Common myeloid progenitor, CD34-positive (primary cell): Measurements from ENCODE around the gene GNAZ.

Experiments
- CTCF ChIA-PET: fragments of 350-600 bp; sonication (Branson Sonifier 250); formaldehyde crosslinking; loops from one replicate; lab custom pipeline; 2021; ENCODE audit warnings: antibody characterized with exemption; lab: Charles Lee
- POLR2A ChIA-PET: fragments of 350-600 bp; sonication (Branson Sonifier 250); formaldehyde crosslinking; loops from one replicate; lab custom pipeline; 2021; ENCODE audit warnings: antibody characterized with exemption; lab: Charles Lee
- DNase-seq, 3 donors: peaks; one replicate each; pipeline versions ENCODE4 v3.0.0 to v3.0.0-alpha.2; 2013
- H3K27ac ChIP-seq, 2 experiments: 1 replicate in 1 of 2; 2 replicates in 1 of 2; pipeline ENCODE4 v1.7.0; 2013; ENCODE audit warnings: inconsistent platforms in 2 of 2, low read length in 2 of 2, mild to moderate bottlenecking in 2 of 2, low read depth in 1 of 2, moderate library complexity in 1 of 2; ENCODE audit not compliant: severe bottlenecking in 2 of 2, insufficient read depth in 1 of 2, poor library complexity in 1 of 2
- H3K27me3 ChIP-seq, 5 experiments: replicated peaks in 2 of 5; 1 replicate in 3 of 5; 2 replicates in 2 of 5; pipeline versions ENCODE4 v1.6.1 to v1.7.0; 2013; ENCODE audit warnings: low read length in 4 of 5, mild to moderate bottlenecking in 2 of 5, moderate library complexity in 2 of 5, inconsistent platforms in 1 of 5; ENCODE audit not compliant: insufficient read depth in 5 of 5, control insufficient read depth in 4 of 5
- H3K36me3 ChIP-seq, 4 experiments: 1 replicate in 2 of 4; 2 replicates in 2 of 4; pipeline versions ENCODE4 v1.6.1 to v1.7.0; 2013; ENCODE audit warnings: low read length in 3 of 4, control low read depth in 1 of 4, mild to moderate bottlenecking in 1 of 4; ENCODE audit not compliant: control insufficient read depth in 4 of 4, insufficient read depth in 4 of 4
- H3K4me1 ChIP-seq, 4 experiments: 1 replicate in 3 of 4; 2 replicates in 1 of 4; pipeline versions ENCODE4 v1.6.1 to v1.7.1; 2013; ENCODE audit warnings: low read length in 3 of 4, mild to moderate bottlenecking in 3 of 4, control low read depth in 1 of 4, inconsistent platforms in 1 of 4, moderate library complexity in 1 of 4; ENCODE audit not compliant: control insufficient read depth in 4 of 4, insufficient read depth in 4 of 4; ENCODE audit errors: control extremely low read depth in 1 of 4
- H3K4me3 ChIP-seq, 7 experiments: 1 replicate in 4 of 7; 2 replicates in 3 of 7; pipeline versions ENCODE4 v1.5.1 to v1.7.0; 2013; ENCODE audit warnings: mild to moderate bottlenecking in 7 of 7, low read length in 6 of 7, moderate library complexity in 6 of 7, inconsistent platforms in 2 of 7, low read depth in 2 of 7, control low read depth in 1 of 7; ENCODE audit not compliant: insufficient read depth in 4 of 7, control insufficient read depth in 1 of 7; ENCODE audit errors: extremely low read depth in 1 of 7
- H3K9me3 ChIP-seq, 5 experiments: 1 replicate in 4 of 5; 2 replicates in 1 of 5; pipeline versions ENCODE4 v1.6.1 to v1.7.1; 2013; ENCODE audit warnings: low read length in 4 of 5, mild to moderate bottlenecking in 2 of 5, inconsistent platforms in 1 of 5, low read depth in 1 of 5, moderate library complexity in 1 of 5; ENCODE audit not compliant: control insufficient read depth in 4 of 5, insufficient read depth in 2 of 5; ENCODE audit errors: control extremely low read depth in 1 of 5
- WGBS: methylation state at CpG from one replicate; pipeline ENCODE4 v1.1.5; 2013; ENCODE audit not compliant: insufficient coverage; 5-methylcytosine and 5-hydroxymethylcytosine counted together

Gene GNAZ

GRCh38 chr22:23065069-23065451 is 5.3 kb upstream of the GNAZ start:
- CTCF ChIA-PET: interaction anchor here (0.8 to 1.3 kb wide), 3 partner anchors 12 to 109 kb away, joined by 3 to 4 read pairs (median 3); no protein-coding TSS in a partner anchor
- peaks cover 0 to 7% (median 5%) of the 10 kb centered on the region in 4 experiments for H3K4me1 ChIP-seq
- H3K4me3 ChIP-seq: no peak overlapping the region
- WGBS: 100% methylated on average over 2 of the region's 3 CpGs
- peaks cover 0 to 16% (median 5%) of the 10 kb centered on the region in 5 experiments for H3K27me3 ChIP-seq
- H3K36me3 ChIP-seq: no peaks in the 10 kb centered on the region
- no peak overlapping the region for H3K27ac ChIP-seq
- DNase-seq: no peak
- H3K9me3 ChIP-seq: no peaks in the 10 kb centered on the region
- POLR2A ChIA-PET: no interaction called here

GRCh38 chr22:23065495-23066122 is 4.7 kb upstream of the GNAZ start:
- H3K4me1 ChIP-seq: peaks cover 0 to 9% (median 8%) of the 10 kb centered on the region in 4 experiments
- no peak overlapping the region for H3K27ac ChIP-seq
- no peak for DNase-seq
- ChIA-PET CTCF (interaction anchor here (1.3 kb wide), 1 partner anchor 12 kb away, joined by 4 read pairs; no protein-coding TSS in a partner anchor), POLR2A (no interaction called here)
- H3K4me3 ChIP-seq: no peak overlapping the region
- 88% methylated on average over 7 of the region's 10 CpGs for WGBS
- H3K27me3 ChIP-seq: peaks cover 0 to 16% (median 5%) of the 10 kb centered on the region in 5 experiments
- no peaks in the 10 kb centered on the region for H3K36me3 ChIP-seq
- no peaks in the 10 kb centered on the region for H3K9me3 ChIP-seq

GRCh38 chr22:23066200-23067022 is 3.9 kb upstream of the GNAZ start:
- ChIA-PET POLR2A (no interaction called here), CTCF (interaction anchor here (1.3 kb wide), 1 partner anchor 11 kb away, joined by 4 read pairs; no protein-coding TSS in a partner anchor)
- H3K4me3 ChIP-seq: no peak overlapping the region
- no peak for DNase-seq
- H3K9me3 ChIP-seq: no peaks in the 10 kb centered on the region
- H3K27ac ChIP-seq: no peak overlapping the region
- H3K36me3 ChIP-seq: no peaks in the 10 kb centered on the region
- 99% methylated on average over 14 of the region's 15 CpGs for WGBS
- H3K4me1 ChIP-seq: peaks cover 0 to 17% (median 15%) of the 10 kb centered on the region in 4 experiments
- H3K27me3 ChIP-seq: peaks cover 0 to 20% (median 10%) of the 10 kb centered on the region in 5 experiments

- no peak overlapping the region for H3K27ac ChIP-seq
- peaks cover 0 to 24% (median 19%) of the 10 kb centered on the region in 4 experiments for H3K4me1 ChIP-seq
- no peak for DNase-seq
- H3K36me3 ChIP-seq: no peaks in the 10 kb centered on the region
- no peaks in the 10 kb centered on the region for H3K9me3 ChIP-seq
- H3K27me3 ChIP-seq: peaks cover 0 to 23% (median 13%) of the 10 kb centered on the region in 5 experiments
- no peak overlapping the region for H3K4me3 ChIP-seq
- CTCF ChIA-PET: no interaction called here
- WGBS: 95% methylated on average over 6 of the region's 6 CpGs
- POLR2A ChIA-PET: no interaction called here
Observed at GRCh38 chr22:23067023-23067650, 3.2 kb upstream of the GNAZ start.

- ChIA-PET CTCF (no interaction called here), POLR2A (no interaction called here)
- Histone ChIP-seq H3K4me3 (no peak overlapping the region), H3K27me3 (peaks cover 0 to 28% (median 18%) of the 10 kb centered on the region in 5 experiments), H3K9me3 (no peaks in the 10 kb centered on the region), H3K4me1 (peaks cover 0 to 24% (median 19%) of the 10 kb centered on the region in 4 experiments), H3K36me3 (no peaks in the 10 kb centered on the region), H3K27ac (no peak overlapping the region)
- WGBS: 100% methylated on average over 4 of the region's 5 CpGs
- DNase-seq: no peak
Observed at GRCh38 chr22:23067691-23068090, 2.6 kb upstream of the GNAZ start.

- POLR2A ChIA-PET: no interaction called here
Observed at GRCh38 chr22:23068096-23068831, 2.1 kb upstream of the GNAZ start.

More at GRCh38 chr22:23068096-23068831, 2.1 kb upstream of the GNAZ start:
- Histone ChIP-seq H3K4me3 (no peak overlapping the region), H3K27ac (no peak overlapping the region), H3K9me3 (no peaks in the 10 kb centered on the region), H3K27me3 (peaks cover 0 to 30% (median 23%) of the 10 kb centered on the region in 5 experiments), H3K4me1 (peaks cover 0 to 24% (median 19%) of the 10 kb centered on the region in 4 experiments), H3K36me3 (no peaks in the 10 kb centered on the region)
- DNase-seq: no peak
- CTCF ChIA-PET: no interaction called here
- WGBS: 93% methylated on average over 8 of the region's 8 CpGs
